PC-3 (cell line): ENCODE measurements around the gene ARHGEF17. TPM values are rescaled to one million over a fixed set of nuclear protein-coding genes. Genes with fewer than 3 reads are reported as not detected.

ENCODE experiments used
- ATAC-seq: fragments of 200-7000 bp; cut with Tn5 transposase; 2 replicates; pipeline ENCODE4 v1.9.1; 2020; ENCODE audit warnings: mild to moderate bottlenecking, moderate library complexity
- BruUV-seq: library from RNA; stranded (reverse); fragments of 400-500 nt; replicated peaks from 2 replicates; lab custom pipeline; 2021; lab: Mats Ljungman, UMichigan
- CTCF ChIA-PET: fragments of 300-600 bp; sonication (Branson Sonifier 250); formaldehyde crosslinking; loops from one replicate; lab custom pipeline; 2022; ENCODE audit warnings: antibody characterized with exemption; lab: Charles Lee
- POLR2A ChIA-PET: fragments of 300-600 bp; sonication (Branson Sonifier 250); formaldehyde crosslinking; loops from one replicate; lab custom pipeline; 2022; ENCODE audit warnings: antibody characterized with exemption; ENCODE audit not compliant: unreplicated experiment; lab: Charles Lee
- DNase-seq: peaks from one replicate; pipeline ENCODE4 v3.0.0-alpha.2; 2015
- H2AFZ ChIP-seq: fragments of 300-600 bp; sonication (generic); 2 replicates; pipeline ENCODE4 v1.6.0; 2016; ENCODE audit warnings: antibody characterized with exemption, low read length
- H3F3A ChIP-seq: fragments of 300-600 bp; sonication (generic); one replicate; pipeline ENCODE4 v1.6.0; 2017; ENCODE audit warnings: antibody characterized with exemption, low read length, control low read depth, mild to moderate bottlenecking; ENCODE audit not compliant: unreplicated experiment
- H3K27ac ChIP-seq: fragments of 300-600 bp; sonication (generic); 2 replicates; pipeline ENCODE4 v1.5.1; 2016; ENCODE audit warnings: mild to moderate bottlenecking, low read length
- H3K27me3 ChIP-seq: fragments of 300-600 bp; sonication (generic); 2 replicates; pipeline ENCODE4 v1.6.1; 2016; ENCODE audit warnings: low read length, mixed read lengths
- H3K36me3 ChIP-seq: fragments of 300-600 bp; sonication (generic); 2 replicates; pipeline ENCODE4 v1.6.1; 2016; ENCODE audit warnings: low read depth, mixed run types, low read length, mixed read lengths
- H3K4me1 ChIP-seq: fragments of 300-600 bp; sonication (generic); 2 replicates; pipeline ENCODE4 v1.5.1; 2016; ENCODE audit warnings: low read length; ENCODE audit not compliant: insufficient read depth
- H3K4me2 ChIP-seq: fragments of 300-600 bp; sonication (generic); 2 replicates; pipeline ENCODE4 v1.6.0; 2016; ENCODE audit warnings: low read length
- H3K4me3 ChIP-seq: fragments of 300-600 bp; sonication (generic); 2 replicates; pipeline ENCODE4 v1.5.1; 2016; ENCODE audit warnings: mild to moderate bottlenecking, low read length, mixed read lengths
- H3K79me2 ChIP-seq: fragments of 300-600 bp; sonication (generic); 2 replicates; pipeline ENCODE4 v1.6.1; 2017; ENCODE audit warnings: low read length, mixed read lengths
- H3K9ac ChIP-seq: fragments of 300-600 bp; sonication (generic); 2 replicates; pipeline ENCODE4 v1.6.0; 2016; ENCODE audit warnings: mild to moderate bottlenecking, low read length
- H3K9me2 ChIP-seq: fragments of 300-600 bp; sonication (generic); replicated peaks from 2 replicates; pipeline ENCODE4 v1.6.1; 2016; ENCODE audit warnings: mixed run types, low read length, mixed read lengths
- H3K9me3 ChIP-seq: fragments of 300-600 bp; sonication (generic); 2 replicates; pipeline ENCODE4 v1.6.1; 2016; ENCODE audit warnings: low read length, mixed read lengths
- H4K20me1 ChIP-seq: fragments of 300-600 bp; sonication (generic); 2 replicates; pipeline ENCODE4 v1.6.1; 2016; ENCODE audit warnings: low read length, mixed read lengths
- EZH2 ChIP-seq: fragments of 300-600 bp; sonication (generic); IDR thresholded peaks from one replicate; pipeline ENCODE4 v1.6.1; 2017; ENCODE audit warnings: antibody characterized with exemption, mild to moderate bottlenecking, low read length; ENCODE audit not compliant: unreplicated experiment
- EZH2phosphoT487 ChIP-seq: fragments of 300-600 bp; sonication (generic); IDR thresholded peaks from 2 replicates; pipeline ENCODE4 v1.6.1; 2018; ENCODE audit warnings: mild to moderate bottlenecking, antibody characterized with exemption, low read length, borderline replicate concordance
- intact Hi-C: fragments of 100-400 bp; cut with micrococcal nuclease; formaldehyde crosslinking; loops from 2 replicates; pipeline ENCODE4 v1.9.0; 2023
- total RNA-seq: library from RNA; depleted of rRNA; stranded (reverse); fragments of >200 nt; gene quantifications from 2 replicates; pipeline ENCODE4 v1.2.3, GENCODE V29; 2014
- TF ChIP-seq, protein P1 (sequence below): fragments of 300-600 bp; sonication (generic); conservative IDR thresholded peaks from 2 replicates; pipeline ENCODE4 v1.5.1; 2017; ENCODE audit warnings: antibody characterized with exemption, low read depth, mild to moderate bottlenecking, low read length

The ARHGEF17 gene
- total RNA-seq, 1 experiment from 2014 or later = 6.2 TPM

DNA sequence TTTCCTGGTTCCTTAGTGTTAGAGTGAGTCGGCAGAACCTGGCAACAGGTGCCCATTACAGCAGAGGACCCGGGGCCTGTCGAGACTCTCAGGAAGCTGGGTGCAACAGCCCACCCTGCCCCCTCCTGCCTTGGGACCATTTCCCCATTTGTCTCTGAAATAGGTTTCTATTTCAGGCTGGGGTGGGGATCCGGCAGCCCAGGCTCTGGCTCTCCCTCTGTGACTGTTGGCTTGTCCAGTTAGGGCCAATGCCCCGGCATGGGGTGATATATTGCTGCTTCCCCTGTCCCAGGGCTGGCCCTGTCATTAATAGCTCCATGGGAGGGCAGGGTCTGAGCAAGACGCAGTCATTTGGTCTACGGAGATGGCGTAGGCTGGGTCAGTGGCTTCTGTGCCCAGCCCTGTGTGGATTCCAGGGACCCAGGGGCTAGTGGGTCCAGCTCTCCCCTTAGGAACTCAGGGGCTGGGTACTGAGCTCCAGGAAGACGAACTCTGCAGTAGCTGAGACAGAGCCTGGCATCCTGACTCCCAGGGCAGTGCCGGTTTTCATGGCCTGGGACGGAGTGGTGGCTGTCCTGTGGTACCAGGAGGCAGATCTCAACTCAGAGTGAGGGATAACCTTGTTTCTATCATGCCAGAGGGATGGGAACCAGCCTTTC is 33.2 kb upstream of the ARHGEF17 start:
- no peak overlapping the region for H3K4me2 ChIP-seq
- H2AFZ ChIP-seq = no peak overlapping the region
- H3K27me3 ChIP-seq = no peaks in the 10 kb centered on the region
- H4K20me1 ChIP-seq = no peaks in the 10 kb centered on the region
- no peaks in the 10 kb centered on the region for H3K36me3 ChIP-seq
- peaks cover 3% of the 10 kb centered on the region for H3F3A ChIP-seq
- no peak overlapping the region for H3K4me3 ChIP-seq
- H3K27ac ChIP-seq = no peak overlapping the region
- peaks cover 35% of the 10 kb centered on the region for H3K4me1 ChIP-seq
- H3K9me2 ChIP-seq = no peaks in the 10 kb centered on the region
- no peaks in the 10 kb centered on the region for H3K79me2 ChIP-seq
- ATAC-seq (no peak), DNase-seq (no peak)
- no TSS peak for BruUV-seq
- no peak for TF ChIP-seq EZH2
- no peaks in the 10 kb centered on the region for H3K9me3 ChIP-seq
- no peak overlapping the region for H3K9ac ChIP-seq
- POLR2A ChIA-PET = no interaction called here
- CTCF ChIA-PET = no interaction called here
- intact Hi-C loops = no loop called here

DNA sequence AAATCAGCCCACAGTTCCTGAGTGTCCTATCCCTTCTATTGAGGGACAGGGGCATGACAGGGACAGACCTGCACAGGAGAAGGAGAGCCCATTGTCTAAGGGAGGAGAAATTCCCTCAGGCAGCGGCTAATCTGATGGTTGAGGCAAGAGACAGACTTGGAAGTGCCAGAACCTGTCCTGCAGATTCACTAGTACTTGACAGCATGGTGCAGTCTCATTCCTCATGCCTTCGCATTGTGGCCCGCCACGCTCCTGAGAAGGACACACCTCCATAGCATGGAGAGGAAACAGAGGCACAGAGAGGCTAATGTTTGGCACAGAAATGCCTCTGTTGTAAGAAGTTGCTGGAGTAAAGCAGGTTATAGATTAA is 32.7 kb upstream of the ARHGEF17 start:
- Histone ChIP-seq H3K27ac (no peak overlapping the region), H3F3A (peaks cover 3% of the 10 kb centered on the region), H3K36me3 (no peaks in the 10 kb centered on the region), H3K79me2 (no peaks in the 10 kb centered on the region), H3K27me3 (no peaks in the 10 kb centered on the region), H3K4me3 (no peak overlapping the region), H3K4me1 (peaks cover 29% of the 10 kb centered on the region), H3K9me2 (no peaks in the 10 kb centered on the region), H3K4me2 (no peak overlapping the region), H3K9me3 (no peaks in the 10 kb centered on the region), H2AFZ (no peak overlapping the region), H4K20me1 (no peaks in the 10 kb centered on the region), H3K9ac (no peak overlapping the region)
- DNase-seq (no peak), ATAC-seq (no peak)
- intact Hi-C loops = no loop called here
- BruUV-seq = no TSS peak
- ChIA-PET CTCF (no interaction called here), POLR2A (no interaction called here)
- TF ChIP-seq, protein P1, sequence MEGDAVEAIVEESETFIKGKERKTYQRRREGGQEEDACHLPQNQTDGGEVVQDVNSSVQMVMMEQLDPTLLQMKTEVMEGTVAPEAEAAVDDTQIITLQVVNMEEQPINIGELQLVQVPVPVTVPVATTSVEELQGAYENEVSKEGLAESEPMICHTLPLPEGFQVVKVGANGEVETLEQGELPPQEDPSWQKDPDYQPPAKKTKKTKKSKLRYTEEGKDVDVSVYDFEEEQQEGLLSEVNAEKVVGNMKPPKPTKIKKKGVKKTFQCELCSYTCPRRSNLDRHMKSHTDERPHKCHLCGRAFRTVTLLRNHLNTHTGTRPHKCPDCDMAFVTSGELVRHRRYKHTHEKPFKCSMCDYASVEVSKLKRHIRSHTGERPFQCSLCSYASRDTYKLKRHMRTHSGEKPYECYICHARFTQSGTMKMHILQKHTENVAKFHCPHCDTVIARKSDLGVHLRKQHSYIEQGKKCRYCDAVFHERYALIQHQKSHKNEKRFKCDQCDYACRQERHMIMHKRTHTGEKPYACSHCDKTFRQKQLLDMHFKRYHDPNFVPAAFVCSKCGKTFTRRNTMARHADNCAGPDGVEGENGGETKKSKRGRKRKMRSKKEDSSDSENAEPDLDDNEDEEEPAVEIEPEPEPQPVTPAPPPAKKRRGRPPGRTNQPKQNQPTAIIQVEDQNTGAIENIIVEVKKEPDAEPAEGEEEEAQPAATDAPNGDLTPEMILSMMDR = no peak
- TF ChIP-seq EZH2 (no peak), EZH2phosphoT487 (no peak)

DNA sequence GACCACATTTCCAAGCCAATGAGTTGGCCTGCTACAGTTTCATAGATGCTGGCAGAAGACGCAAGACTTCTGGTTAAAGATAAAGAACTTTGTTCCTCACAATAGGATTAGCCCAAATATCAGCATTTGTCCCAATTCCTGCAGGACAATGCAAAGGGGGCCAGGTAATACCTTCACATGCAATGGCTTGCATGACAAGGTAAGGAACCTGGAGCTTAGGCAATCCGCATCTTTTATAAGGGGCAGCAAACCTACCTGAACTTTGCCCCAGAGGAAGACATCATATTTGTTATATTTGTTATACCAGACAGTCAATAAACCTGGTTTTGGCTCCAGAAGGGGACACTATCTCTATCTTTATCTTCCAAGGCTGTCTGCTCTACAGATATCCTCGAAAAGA is 30.6 kb upstream of the ARHGEF17 start:
- no peak overlapping the region for H3K4me2 ChIP-seq
- no peak overlapping the region for H3K27ac ChIP-seq
- intact Hi-C loops = no loop called here
- H4K20me1 ChIP-seq = no peaks in the 10 kb centered on the region
- no peak overlapping the region for H3K9ac ChIP-seq
- ChIA-PET POLR2A (interaction anchor here (0.7 kb wide), 1 partner anchor 11 kb away, joined by 4 read pairs; no protein-coding TSS in a partner anchor), CTCF (no interaction called here)
- no peaks in the 10 kb centered on the region for H3K9me2 ChIP-seq
- ATAC-seq (no peak), DNase-seq (no peak)
- peaks cover 10% of the 10 kb centered on the region for H3K4me1 ChIP-seq
- no peak overlapping the region for H2AFZ ChIP-seq
- no TSS peak for BruUV-seq
- H3F3A ChIP-seq = no peaks in the 10 kb centered on the region
- no peaks in the 10 kb centered on the region for H3K27me3 ChIP-seq
- H3K9me3 ChIP-seq = no peaks in the 10 kb centered on the region
- H3K36me3 ChIP-seq = no peaks in the 10 kb centered on the region
- no peaks in the 10 kb centered on the region for H3K79me2 ChIP-seq
- no peak for TF ChIP-seq EZH2
- TF ChIP-seq EZH2phosphoT487 = no peak
- TF ChIP-seq, protein P1 = no peak
- no peak overlapping the region for H3K4me3 ChIP-seq
